Measurements from ENCODE around the gene GTF2A1L.

GTF2A1L gene

DNA sequence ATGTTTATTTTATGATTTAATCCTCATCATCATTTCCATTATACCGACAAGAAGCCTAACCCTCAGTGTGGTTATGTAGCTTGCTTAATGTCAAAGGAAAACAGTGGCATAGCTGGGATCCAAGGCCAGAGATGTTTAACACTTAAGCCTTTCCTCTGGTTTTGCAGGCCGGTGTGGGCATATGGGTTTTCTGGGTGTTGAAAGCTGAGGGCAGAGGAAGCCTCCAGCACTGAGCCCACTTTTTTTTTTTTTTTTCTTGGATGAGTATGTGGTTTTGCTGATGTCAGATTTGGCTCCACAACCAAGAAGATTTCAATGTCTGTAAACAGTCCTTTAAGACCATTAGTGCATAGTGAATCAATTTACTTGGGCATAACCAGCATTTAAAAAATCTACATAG lies 96.6 kb downstream of the GTF2A1L start:
- Histone ChIP-seq H3K9me2 (replicated peaks; ENCODE audit: insufficient read depth, low read length) (no peaks in the 10 kb centered on the region), H3K4me3 (ENCODE audit: low read length) (no peak overlapping the region), H3K27me3 (replicated peaks; ENCODE audit: insufficient read depth, low read length) (no peaks in the 10 kb centered on the region), H3K9me3 (replicated peaks; ENCODE audit: insufficient read depth, low read length) (no peaks in the 10 kb centered on the region), H3K4me1 (ENCODE audit: low read length) (no peaks in the 10 kb centered on the region), H3K9ac (ENCODE audit: low read length) (no peak overlapping the region), H3F3A (ENCODE audit: insufficient read depth, low read length) (no peaks in the 10 kb centered on the region), H3K79me2 (ENCODE audit: low read length) (no peaks in the 10 kb centered on the region), H3K27ac (ENCODE audit: low read length) (no peak overlapping the region), H3K36me3 (replicated peaks; ENCODE audit: insufficient read depth, low read length) (no peaks in the 10 kb centered on the region), H4K20me1 (ENCODE audit: insufficient read depth, low read length) (no peaks in the 10 kb centered on the region), H3K4me2 (ENCODE audit: low read depth, low read length) (no peak overlapping the region), H2AFZ (ENCODE audit: low read length) (no peak overlapping the region)
- no peak for TF ChIP-seq EZH2 (optimal IDR thresholded peaks at IDR 0.05; ENCODE audit: low read depth, low read length)
- no peak for TF ChIP-seq EZH2phosphoT487 (IDR thresholded peaks at IDR 0.05; ENCODE audit: low read length)
- TF ChIP-seq, protein P1, sequence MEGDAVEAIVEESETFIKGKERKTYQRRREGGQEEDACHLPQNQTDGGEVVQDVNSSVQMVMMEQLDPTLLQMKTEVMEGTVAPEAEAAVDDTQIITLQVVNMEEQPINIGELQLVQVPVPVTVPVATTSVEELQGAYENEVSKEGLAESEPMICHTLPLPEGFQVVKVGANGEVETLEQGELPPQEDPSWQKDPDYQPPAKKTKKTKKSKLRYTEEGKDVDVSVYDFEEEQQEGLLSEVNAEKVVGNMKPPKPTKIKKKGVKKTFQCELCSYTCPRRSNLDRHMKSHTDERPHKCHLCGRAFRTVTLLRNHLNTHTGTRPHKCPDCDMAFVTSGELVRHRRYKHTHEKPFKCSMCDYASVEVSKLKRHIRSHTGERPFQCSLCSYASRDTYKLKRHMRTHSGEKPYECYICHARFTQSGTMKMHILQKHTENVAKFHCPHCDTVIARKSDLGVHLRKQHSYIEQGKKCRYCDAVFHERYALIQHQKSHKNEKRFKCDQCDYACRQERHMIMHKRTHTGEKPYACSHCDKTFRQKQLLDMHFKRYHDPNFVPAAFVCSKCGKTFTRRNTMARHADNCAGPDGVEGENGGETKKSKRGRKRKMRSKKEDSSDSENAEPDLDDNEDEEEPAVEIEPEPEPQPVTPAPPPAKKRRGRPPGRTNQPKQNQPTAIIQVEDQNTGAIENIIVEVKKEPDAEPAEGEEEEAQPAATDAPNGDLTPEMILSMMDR (IDR thresholded peaks at IDR 0.05; ENCODE audit: low read length): no peak
- DNase-seq: no peak

DNA sequence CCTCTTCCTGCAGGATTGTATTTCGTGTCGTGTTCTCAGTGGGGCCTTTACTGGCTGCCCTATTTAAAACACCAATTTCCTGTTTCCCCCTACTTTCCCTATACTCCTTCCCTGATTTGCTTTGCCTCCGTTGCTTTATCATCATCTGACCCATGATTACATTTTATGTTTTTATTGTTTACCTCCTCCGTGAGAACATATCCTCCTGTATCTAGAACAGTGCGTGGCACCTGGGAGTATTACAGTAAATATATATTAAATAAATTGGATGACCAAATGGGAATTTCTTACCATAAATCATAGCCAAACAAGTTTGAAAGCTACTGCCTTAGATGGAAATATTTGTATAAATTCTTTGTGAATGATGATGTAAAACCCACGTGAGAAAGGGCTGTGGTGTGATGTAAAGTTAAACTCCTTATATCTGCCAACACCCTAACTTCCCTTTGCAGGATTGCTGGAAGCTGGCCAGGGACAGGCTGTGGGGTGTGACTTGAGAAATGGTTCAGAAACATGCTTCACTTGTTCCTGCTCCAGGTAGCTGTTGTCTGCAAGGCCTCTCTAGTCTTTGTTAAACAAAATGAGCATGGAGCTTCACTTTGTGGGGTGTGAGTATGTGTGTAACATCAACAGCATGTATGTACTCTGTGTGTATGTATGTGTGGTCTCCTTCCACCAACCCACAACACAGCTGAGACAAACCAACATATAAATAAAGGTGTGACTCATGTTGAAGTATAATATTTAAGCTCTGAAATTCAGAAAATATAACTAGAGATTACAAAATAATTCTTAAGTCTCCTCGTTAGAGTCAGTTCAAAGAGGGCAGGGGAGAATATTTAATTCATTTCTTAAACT lies 97.6 kb downstream of the GTF2A1L start:
- H3K9ac ChIP-seq (ENCODE audit: low read length): no peak overlapping the region
- TF ChIP-seq EZH2 (optimal IDR thresholded peaks at IDR 0.05; ENCODE audit: low read depth, low read length) (no peak), EZH2phosphoT487 (IDR thresholded peaks at IDR 0.05; ENCODE audit: low read length) (no peak)
- TF ChIP-seq, protein P1 (IDR thresholded peaks at IDR 0.05; ENCODE audit: low read length): no peak
- no peak overlapping the region for H3K4me3 ChIP-seq (ENCODE audit: low read length)
- H3K4me2 ChIP-seq (ENCODE audit: low read depth, low read length): no peak overlapping the region
- H4K20me1 ChIP-seq (ENCODE audit: insufficient read depth, low read length): no peaks in the 10 kb centered on the region
- no peaks in the 10 kb centered on the region for H3K79me2 ChIP-seq (ENCODE audit: low read length)
- H2AFZ ChIP-seq (ENCODE audit: low read length): no peak overlapping the region
- H3K9me3 ChIP-seq (replicated peaks; ENCODE audit: insufficient read depth, low read length): no peaks in the 10 kb centered on the region
- no peak for DNase-seq
- H3K27ac ChIP-seq (ENCODE audit: low read length): no peak overlapping the region
- no peaks in the 10 kb centered on the region for H3K27me3 ChIP-seq (replicated peaks; ENCODE audit: insufficient read depth, low read length)
- H3K4me1 ChIP-seq (ENCODE audit: low read length): no peaks in the 10 kb centered on the region
- no peaks in the 10 kb centered on the region for H3K9me2 ChIP-seq (replicated peaks; ENCODE audit: insufficient read depth, low read length)
- no peaks in the 10 kb centered on the region for H3K36me3 ChIP-seq (replicated peaks; ENCODE audit: insufficient read depth, low read length)
- no peaks in the 10 kb centered on the region for H3F3A ChIP-seq (ENCODE audit: insufficient read depth, low read length)

DNA sequence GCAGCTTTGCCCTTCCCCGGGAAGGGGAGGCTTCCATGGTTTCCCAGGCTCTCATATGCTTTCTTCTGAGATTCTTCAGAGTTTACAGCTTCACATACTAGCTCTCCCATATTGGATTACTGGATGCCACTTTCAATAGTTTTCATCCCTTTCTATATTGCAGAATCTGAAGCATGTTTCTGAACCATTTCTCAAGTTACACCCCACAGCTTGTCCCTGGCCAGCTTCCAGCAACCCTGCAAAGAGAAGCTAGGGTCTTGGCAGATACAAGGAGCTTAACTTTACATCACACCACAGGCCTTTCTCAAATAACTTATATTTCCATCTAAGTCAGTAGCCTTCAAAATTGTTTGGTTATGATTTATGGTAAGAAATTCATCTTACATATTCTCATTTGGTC lies 98.3 kb downstream of the GTF2A1L start:
- H3K4me1 ChIP-seq (ENCODE audit: low read length): no peaks in the 10 kb centered on the region
- no peaks in the 10 kb centered on the region for H3K27me3 ChIP-seq (replicated peaks; ENCODE audit: insufficient read depth, low read length)
- H3K27ac ChIP-seq (ENCODE audit: low read length): no peak overlapping the region
- DNase-seq: no peak
- no peak overlapping the region for H3K4me2 ChIP-seq (ENCODE audit: low read depth, low read length)
- H2AFZ ChIP-seq (ENCODE audit: low read length): no peak overlapping the region
- H4K20me1 ChIP-seq (ENCODE audit: insufficient read depth, low read length): no peaks in the 10 kb centered on the region
- no peak overlapping the region for H3K9ac ChIP-seq (ENCODE audit: low read length)
- no peaks in the 10 kb centered on the region for H3F3A ChIP-seq (ENCODE audit: insufficient read depth, low read length)
- no peak overlapping the region for H3K4me3 ChIP-seq (ENCODE audit: low read length)
- H3K9me3 ChIP-seq (replicated peaks; ENCODE audit: insufficient read depth, low read length): no peaks in the 10 kb centered on the region
- H3K79me2 ChIP-seq (ENCODE audit: low read length): no peaks in the 10 kb centered on the region
- no peaks in the 10 kb centered on the region for H3K36me3 ChIP-seq (replicated peaks; ENCODE audit: insufficient read depth, low read length)
- H3K9me2 ChIP-seq (replicated peaks; ENCODE audit: insufficient read depth, low read length): no peaks in the 10 kb centered on the region
- no peak for TF ChIP-seq EZH2phosphoT487 (IDR thresholded peaks at IDR 0.05; ENCODE audit: low read length)
- no peak for TF ChIP-seq EZH2 (optimal IDR thresholded peaks at IDR 0.05; ENCODE audit: low read depth, low read length)
- TF ChIP-seq, protein P1 (IDR thresholded peaks at IDR 0.05; ENCODE audit: low read length): no peak
